ENCODE data around the gene CEP41. TPM values are rescaled to one million over a fixed set of nuclear protein-coding genes. Genes with fewer than 3 reads are reported as not detected.

Gene CEP41
- total RNA-seq, 1 donor: 12.5 TPM

GRCh38 chr7:130395421-130395820, 45.4 kb downstream of the CEP41 start:
- peak; percentile 23 for DNase-seq (ENCODE audit: low read depth)
- TF ChIP-seq, protein P1, sequence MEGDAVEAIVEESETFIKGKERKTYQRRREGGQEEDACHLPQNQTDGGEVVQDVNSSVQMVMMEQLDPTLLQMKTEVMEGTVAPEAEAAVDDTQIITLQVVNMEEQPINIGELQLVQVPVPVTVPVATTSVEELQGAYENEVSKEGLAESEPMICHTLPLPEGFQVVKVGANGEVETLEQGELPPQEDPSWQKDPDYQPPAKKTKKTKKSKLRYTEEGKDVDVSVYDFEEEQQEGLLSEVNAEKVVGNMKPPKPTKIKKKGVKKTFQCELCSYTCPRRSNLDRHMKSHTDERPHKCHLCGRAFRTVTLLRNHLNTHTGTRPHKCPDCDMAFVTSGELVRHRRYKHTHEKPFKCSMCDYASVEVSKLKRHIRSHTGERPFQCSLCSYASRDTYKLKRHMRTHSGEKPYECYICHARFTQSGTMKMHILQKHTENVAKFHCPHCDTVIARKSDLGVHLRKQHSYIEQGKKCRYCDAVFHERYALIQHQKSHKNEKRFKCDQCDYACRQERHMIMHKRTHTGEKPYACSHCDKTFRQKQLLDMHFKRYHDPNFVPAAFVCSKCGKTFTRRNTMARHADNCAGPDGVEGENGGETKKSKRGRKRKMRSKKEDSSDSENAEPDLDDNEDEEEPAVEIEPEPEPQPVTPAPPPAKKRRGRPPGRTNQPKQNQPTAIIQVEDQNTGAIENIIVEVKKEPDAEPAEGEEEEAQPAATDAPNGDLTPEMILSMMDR (IDR thresholded peaks at IDR 0.05; ENCODE audit: insufficient read depth, low read depth, low read length): no peak
- H3K4me3 ChIP-seq (ENCODE audit: low read depth, low read length): no peak overlapping the region

DNA sequence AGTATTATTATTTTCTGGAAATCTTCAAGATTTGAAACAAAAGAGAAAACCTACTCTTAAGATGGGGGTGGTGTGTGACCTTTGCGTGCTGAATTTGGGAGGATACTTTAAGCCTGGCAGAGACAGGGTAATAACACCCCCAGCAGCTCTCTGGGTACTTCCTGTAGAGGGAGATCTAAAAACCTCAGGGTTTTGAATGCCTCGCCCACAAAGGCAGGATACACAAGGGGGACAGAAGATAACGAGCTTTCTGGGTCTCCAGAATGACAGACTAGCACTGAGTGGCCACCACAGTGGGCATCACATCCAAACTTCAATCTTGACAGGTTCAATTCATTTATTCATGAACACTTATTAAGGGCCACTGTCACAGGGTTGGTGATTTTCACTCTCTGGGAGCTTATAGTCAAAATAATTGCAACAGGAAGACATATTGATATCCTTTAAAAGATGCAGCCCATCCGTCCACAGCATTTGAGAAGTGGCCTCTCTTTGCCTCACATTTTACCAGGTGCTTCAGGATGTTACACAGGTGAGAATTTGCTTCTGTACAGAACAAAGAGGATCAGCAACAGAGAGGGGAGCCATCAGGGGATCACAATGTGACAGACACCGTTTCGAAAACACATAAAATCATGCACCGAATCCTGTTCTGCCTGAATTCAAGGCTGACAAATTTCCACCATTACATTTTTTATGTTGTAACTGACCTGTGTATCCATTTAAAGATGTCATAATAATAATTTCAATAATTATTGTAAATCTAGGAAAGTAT, 46.2 kb downstream of the CEP41 start:
- no peak for DNase-seq (ENCODE audit: low read depth)
- H3K4me3 ChIP-seq (ENCODE audit: low read depth, low read length): no peak overlapping the region
- TF ChIP-seq, protein P1 (IDR thresholded peaks at IDR 0.05; ENCODE audit: insufficient read depth, low read depth, low read length): peak; percentile 3

DNA sequence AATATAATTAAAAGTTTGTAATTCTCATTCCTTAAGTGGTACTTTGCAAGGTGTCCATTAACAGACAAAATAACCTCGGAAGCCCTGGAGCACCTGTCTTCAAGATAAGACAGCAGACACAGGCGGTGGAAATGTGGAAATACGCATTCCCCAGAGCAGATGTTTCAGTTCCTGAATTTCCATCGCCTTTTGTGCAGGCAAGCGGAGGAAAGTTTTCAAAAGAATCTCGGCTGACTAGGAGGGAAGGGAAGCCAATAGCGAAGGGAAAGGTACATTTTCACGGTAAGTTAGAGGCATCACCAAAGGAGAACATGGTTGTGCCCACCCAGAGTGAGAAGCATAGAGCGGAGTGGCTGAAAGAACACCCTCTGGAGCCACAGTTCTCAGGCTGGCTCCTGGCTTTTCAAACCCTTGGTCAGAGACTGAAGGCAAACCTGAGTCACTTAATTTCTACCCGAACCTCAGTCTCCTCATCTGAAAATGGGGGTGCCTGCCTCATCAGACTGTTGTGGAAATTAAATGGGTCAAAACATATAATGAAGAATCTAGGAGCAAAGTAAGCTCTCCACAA, 46.9 kb downstream of the CEP41 start:
- H3K4me3 ChIP-seq (ENCODE audit: low read depth, low read length): no peak overlapping the region
- TF ChIP-seq, protein P1 (IDR thresholded peaks at IDR 0.05; ENCODE audit: insufficient read depth, low read depth, low read length): no peak
- DNase-seq (ENCODE audit: low read depth): peak; percentile 47

GRCh38 chr7:130393101-130393561, 47.7 kb downstream of the CEP41 start:
- no peak overlapping the region for H3K4me3 ChIP-seq (ENCODE audit: low read depth, low read length)
- TF ChIP-seq, protein P1 (IDR thresholded peaks at IDR 0.05; ENCODE audit: insufficient read depth, low read depth, low read length): no peak
- DNase-seq (ENCODE audit: low read depth): peak; percentile 66

DNA sequence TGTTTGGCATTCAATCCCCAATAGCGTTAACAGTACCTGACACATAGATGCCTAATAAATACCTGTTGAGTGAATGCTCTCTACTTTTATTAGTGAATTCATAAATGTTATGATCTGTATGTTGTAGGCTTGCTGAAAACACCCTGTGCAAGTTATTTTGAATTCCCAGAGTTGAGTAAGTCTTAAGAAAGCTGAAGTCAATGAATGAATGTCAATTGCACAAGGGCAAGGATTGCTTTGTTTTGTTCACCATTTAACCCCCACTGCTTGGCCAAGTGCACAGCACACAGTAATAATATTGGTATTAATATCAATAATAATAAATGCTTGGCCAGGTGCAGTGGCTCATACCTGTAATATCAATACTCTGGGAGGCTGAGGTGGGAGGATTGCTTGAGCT, 50.3 kb downstream of the CEP41 start:
- peak; percentile 44 for DNase-seq (ENCODE audit: low read depth)
- TF ChIP-seq, protein P1 (IDR thresholded peaks at IDR 0.05; ENCODE audit: insufficient read depth, low read depth, low read length): no peak
- H3K4me3 ChIP-seq (ENCODE audit: low read depth, low read length): no peak overlapping the region

GRCh38 chr7:130388671-130389070, 52.1 kb downstream of the CEP41 start:
- DNase-seq (ENCODE audit: low read depth): no peak
- TF ChIP-seq, protein P1 (IDR thresholded peaks at IDR 0.05; ENCODE audit: insufficient read depth, low read depth, low read length): no peak

More at GRCh38 chr7:130388671-130389070, 52.1 kb downstream of the CEP41 start:
- no peak overlapping the region for H3K4me3 ChIP-seq (ENCODE audit: low read depth, low read length)

All from fibroblast of villous mesenchyme (primary cell).